SH-SY5Y (cell line): Measurements from ENCODE around the gene ENDOD1.

Experiments
- GATA2 ChIP-seq: IDR thresholded peaks from 2 replicates; pipeline ENCODE4 v1.6.1; 2011; ENCODE audit warnings: mild to moderate bottlenecking, low read depth, low read length
- GATA3 ChIP-seq: IDR thresholded peaks from 2 replicates; pipeline ENCODE4 v1.6.1; 2011; ENCODE audit warnings: low read depth, mild to moderate bottlenecking, low read length, moderate library complexity

GRCh38 chr11:95111923-95112540 lies 22.4 kb downstream of the ENDOD1 start:
- TF ChIP-seq GATA2 (no peak), GATA3 (no peak)
